Gastroesophageal sphincter (tissue), 4 donors: ENCODE results near the gene CHORDC1. TPM values are rescaled to one million over a fixed set of nuclear protein-coding genes. Genes with fewer than 3 reads are reported as not detected.
"Not testable (repeated sequence)": the region's sequence is repeated elsewhere in the genome, so short reads cannot be mapped to it uniquely, and the experiment has no call there.

Experiments
- ATAC-seq: fragments of 150-250 bp; one replicate; pipeline ENCODE4 v1.9.1; 2016; ENCODE audit warnings: mild to moderate bottlenecking, moderate library complexity
- H3K27ac ChIP-seq, 4 donors: fragments of 200-600 bp; sonication (generic) in 3 of 4; 1 replicate in 3 of 4; 2 replicates in 1 of 4; pipeline ENCODE4 v1.5.1; 2016 to 2019
- H3K27me3 ChIP-seq: fragments of 200-600 bp; sonication (generic); one replicate; pipeline ENCODE4 v1.5.1; 2019
- H3K36me3 ChIP-seq, 2 donors: fragments of 200-600 bp; sonication (generic); one replicate each; pipeline ENCODE4 v1.5.1; 2019; ENCODE audit warnings: control low read depth in 1 of 2
- H3K4me1 ChIP-seq, 3 donors: fragments of 200-600 bp; sonication (generic); 1 replicate in 2 of 3; 2 replicates in 1 of 3; pipeline ENCODE4 v1.5.1; 2016 to 2019; ENCODE audit warnings: control low read depth in 2 of 3
- H3K4me3 ChIP-seq, 2 donors: fragments of 200-600 bp; sonication (generic); one replicate each; pipeline ENCODE4 v1.5.1; 2019; ENCODE audit warnings: mild to moderate bottlenecking in 1 of 2, moderate library complexity in 1 of 2
- H3K9me3 ChIP-seq, 3 donors: fragments of 200-600 bp; sonication (generic); one replicate each; pipeline ENCODE4 v1.5.1; 2017 to 2019; ENCODE audit warnings: control low read depth in 2 of 3
- EP300 ChIP-seq: sonication (generic); formaldehyde crosslinking; IDR thresholded peaks from one replicate; pipeline ENCODE4 v1.6.1; 2017; ENCODE audit warnings: antibody characterized with exemption, mild to moderate bottlenecking
- POLR2A ChIP-seq, 2 donors: fragments of 450-650 bp; IDR thresholded peaks; one replicate each; pipeline ENCODE4 v1.6.1; 2017; ENCODE audit warnings: antibody characterized with exemption in 2 of 2, mild to moderate bottlenecking in 2 of 2, moderate library complexity in 1 of 2
- POLR2AphosphoS5 ChIP-seq: sonication (generic); formaldehyde crosslinking; IDR thresholded peaks from one replicate; pipeline ENCODE4 v1.6.1; 2017; ENCODE audit warnings: antibody characterized with exemption
- WGBS, 2 donors: methylation state at CpG; one replicate each; pipeline ENCODE4 v1.1.5; 2018; ENCODE audit warnings: low coverage in 1 of 2; 5-methylcytosine and 5-hydroxymethylcytosine counted together
- total RNA-seq, 4 donors: library from RNA; depleted of rRNA; stranded (reverse); fragments of >200 nt; gene quantifications; one replicate each; pipeline ENCODE4 v1.1.0, GENCODE V29; 2016
- TF ChIP-seq, protein P1 (sequence below), 4 experiments: fragments of 200-600 bp in 2 of 4; fragments of 450-650 bp in 2 of 4; sonication (generic) in 1 of 4; IDR thresholded peaks; one replicate each; pipeline ENCODE4 v1.5.1; 2017 to 2019; ENCODE audit warnings: antibody characterized with exemption in 4 of 4, mild to moderate bottlenecking in 2 of 4, moderate library complexity in 2 of 4

Gene CHORDC1
- total RNA-seq, 4 donors from 2014 or later: 49.1 to 99.6 (median 53.5) TPM

DNA sequence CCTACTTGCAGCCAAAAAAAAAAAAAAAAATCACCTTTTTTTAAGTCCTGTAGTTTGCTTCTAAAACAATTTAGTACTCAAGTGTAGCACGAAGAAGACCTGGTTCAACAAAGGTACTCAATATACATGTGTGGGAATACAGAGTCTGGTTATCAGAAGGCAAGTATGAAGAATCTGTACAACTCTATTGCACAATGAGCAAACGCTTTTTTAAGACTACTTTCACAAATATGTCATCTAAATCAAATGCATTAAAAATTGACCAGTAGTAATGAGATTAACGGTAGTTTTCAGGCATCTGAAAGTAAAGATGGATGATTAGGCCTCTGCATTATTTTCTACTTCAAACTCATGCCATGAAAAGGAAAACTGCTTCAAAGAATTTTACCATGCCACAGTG is 9.5 kb downstream of the CHORDC1 start:
- no peak for ATAC-seq
- Histone ChIP-seq H3K4me3 (no peak overlapping the region), H3K27ac (no peak overlapping the region), H3K9me3 (no peaks in the 10 kb centered on the region), H3K36me3 (peaks cover 0 to 51% of the 10 kb centered on the region in 2 donors), H3K27me3 (no peaks in the 10 kb centered on the region), H3K4me1 (peaks cover 0 to 23% (median 0%) of the 10 kb centered on the region in 3 donors)
- WGBS, 2 donors: 70 to 71% methylated on average over 3 of the region's 3 CpGs
- TF ChIP-seq POLR2A (IDR thresholded peaks at IDR 0.05): no peak
- no peak for TF ChIP-seq POLR2AphosphoS5
- no peak for TF ChIP-seq EP300
- TF ChIP-seq, protein P1, sequence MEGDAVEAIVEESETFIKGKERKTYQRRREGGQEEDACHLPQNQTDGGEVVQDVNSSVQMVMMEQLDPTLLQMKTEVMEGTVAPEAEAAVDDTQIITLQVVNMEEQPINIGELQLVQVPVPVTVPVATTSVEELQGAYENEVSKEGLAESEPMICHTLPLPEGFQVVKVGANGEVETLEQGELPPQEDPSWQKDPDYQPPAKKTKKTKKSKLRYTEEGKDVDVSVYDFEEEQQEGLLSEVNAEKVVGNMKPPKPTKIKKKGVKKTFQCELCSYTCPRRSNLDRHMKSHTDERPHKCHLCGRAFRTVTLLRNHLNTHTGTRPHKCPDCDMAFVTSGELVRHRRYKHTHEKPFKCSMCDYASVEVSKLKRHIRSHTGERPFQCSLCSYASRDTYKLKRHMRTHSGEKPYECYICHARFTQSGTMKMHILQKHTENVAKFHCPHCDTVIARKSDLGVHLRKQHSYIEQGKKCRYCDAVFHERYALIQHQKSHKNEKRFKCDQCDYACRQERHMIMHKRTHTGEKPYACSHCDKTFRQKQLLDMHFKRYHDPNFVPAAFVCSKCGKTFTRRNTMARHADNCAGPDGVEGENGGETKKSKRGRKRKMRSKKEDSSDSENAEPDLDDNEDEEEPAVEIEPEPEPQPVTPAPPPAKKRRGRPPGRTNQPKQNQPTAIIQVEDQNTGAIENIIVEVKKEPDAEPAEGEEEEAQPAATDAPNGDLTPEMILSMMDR (IDR thresholded peaks at IDR 0.05): no peak

DNA sequence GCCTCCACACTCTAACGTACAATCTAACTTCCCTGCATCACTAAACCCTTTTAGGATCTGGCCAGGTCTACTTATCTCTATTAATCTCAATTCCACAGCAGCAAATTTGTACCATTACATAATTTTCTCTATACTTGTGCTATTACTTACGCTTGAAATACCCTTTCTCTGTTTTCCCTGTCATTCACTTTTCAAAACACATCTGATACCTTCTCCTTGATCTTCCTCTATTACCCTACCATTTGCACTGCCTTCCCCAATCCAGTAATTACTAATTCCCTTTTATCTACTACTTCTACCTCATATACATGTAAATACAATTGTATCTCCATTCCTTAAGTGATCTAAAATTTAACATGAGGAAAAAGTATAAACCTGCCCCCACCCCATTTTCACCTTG is 14.0 kb downstream of the CHORDC1 start:
- TF ChIP-seq EP300 (no peak), POLR2AphosphoS5 (no peak), POLR2A (IDR thresholded peaks at IDR 0.05) (no peak)
- TF ChIP-seq, protein P1 (IDR thresholded peaks at IDR 0.05): no peak
- no peak overlapping the region for H3K4me3 ChIP-seq
- WGBS, 2 donors: 77 to 79% methylated on average over 2 of the region's 2 CpGs
- H3K9me3 ChIP-seq: no peaks in the 10 kb centered on the region
- H3K4me1 ChIP-seq: peaks cover 0 to 13% (median 0%) of the 10 kb centered on the region in 3 donors
- ATAC-seq: no peak
- H3K27me3 ChIP-seq: no peaks in the 10 kb centered on the region
- H3K36me3 ChIP-seq: peaks cover 0 to 89% of the 10 kb centered on the region in 2 donors
- no peak overlapping the region for H3K27ac ChIP-seq

DNA sequence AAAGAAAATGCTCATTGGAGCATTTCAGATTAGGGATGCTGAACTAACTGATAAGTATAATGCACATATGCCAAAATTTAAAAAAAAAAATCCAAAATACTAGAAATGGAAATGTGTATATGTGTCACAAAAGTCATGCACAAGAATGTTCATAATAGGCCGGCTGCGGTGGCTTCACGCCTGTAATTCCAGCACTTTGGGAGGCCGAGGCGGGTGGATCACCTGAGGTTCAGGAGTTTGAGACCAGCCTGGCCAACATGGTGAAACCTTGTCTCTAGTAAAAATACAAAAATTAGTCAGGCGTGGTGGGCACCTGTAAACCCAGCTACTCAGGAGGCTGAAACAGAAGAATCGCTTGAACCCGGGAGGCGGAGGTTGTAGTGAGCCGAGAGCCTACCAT is 14.9 kb downstream of the CHORDC1 start:
- 81 to 85% methylated on average over 4 to 10 of the region's 10 CpGs for WGBS, 2 donors
- peaks cover 0 to 87% of the 10 kb centered on the region in 2 donors for H3K36me3 ChIP-seq
- not testable (repeated sequence) for ATAC-seq, H3K27me3 ChIP-seq, H3K9me3 ChIP-seq, H3K4me3 ChIP-seq, H3K27ac ChIP-seq
- peaks cover 0 to 13% (median 0%) of the 10 kb centered on the region in 3 donors for H3K4me1 ChIP-seq

DNA sequence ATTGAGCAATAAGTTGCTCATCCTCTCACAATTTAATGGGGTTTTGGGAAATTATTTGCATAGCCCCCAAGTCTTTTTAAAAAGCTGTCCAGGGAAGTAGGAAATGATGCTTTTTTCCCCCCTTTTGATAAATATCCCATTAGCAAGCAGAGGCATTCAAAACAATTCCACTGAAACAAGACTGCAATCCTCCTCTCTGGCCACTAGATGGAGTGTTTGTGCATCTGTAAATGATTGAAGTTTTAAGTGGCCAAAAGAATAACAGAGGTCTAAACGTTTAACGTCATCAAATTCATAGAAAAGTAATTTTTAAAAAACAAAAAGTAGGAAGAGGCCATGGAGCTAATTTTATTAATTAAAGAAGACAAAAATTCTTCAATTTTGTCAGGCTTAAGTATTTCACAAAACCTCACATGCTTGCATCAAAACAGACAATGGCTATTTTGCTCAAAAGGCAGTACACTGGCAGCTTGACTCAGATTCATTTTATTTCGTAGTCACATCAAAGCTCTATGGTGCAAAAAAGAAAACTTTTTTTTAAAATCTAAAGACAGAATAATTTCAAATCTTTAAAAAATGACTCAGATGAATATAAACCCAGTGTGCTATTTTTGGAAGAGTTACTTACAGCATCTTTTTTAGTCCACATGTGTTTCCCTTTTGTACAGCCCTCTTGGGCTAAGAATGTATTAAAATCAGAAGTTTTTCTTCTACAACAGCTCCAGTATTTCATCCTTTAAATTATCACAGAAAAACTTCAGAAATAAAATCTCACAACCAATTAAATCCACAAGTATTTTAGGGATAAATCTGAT is 17.8 kb downstream of the CHORDC1 start:
- TF ChIP-seq, protein P1 (IDR thresholded peaks at IDR 0.05): peak; percentile 67 to 91 (median 86)
- no peak for TF ChIP-seq POLR2A (IDR thresholded peaks at IDR 0.05)
- H3K9me3 ChIP-seq: no peaks in the 10 kb centered on the region
- peaks cover 0 to 13% (median 0%) of the 10 kb centered on the region in 3 donors for H3K4me1 ChIP-seq
- no peak for ATAC-seq
- no peak overlapping the region for H3K4me3 ChIP-seq
- H3K27me3 ChIP-seq: no peaks in the 10 kb centered on the region
- H3K36me3 ChIP-seq: peaks cover 0 to 91% of the 10 kb centered on the region in 2 donors
- WGBS, 2 donors: 7 to 10% methylated on average over 3 of the region's 3 CpGs
- H3K27ac ChIP-seq: no peak overlapping the region

DNA sequence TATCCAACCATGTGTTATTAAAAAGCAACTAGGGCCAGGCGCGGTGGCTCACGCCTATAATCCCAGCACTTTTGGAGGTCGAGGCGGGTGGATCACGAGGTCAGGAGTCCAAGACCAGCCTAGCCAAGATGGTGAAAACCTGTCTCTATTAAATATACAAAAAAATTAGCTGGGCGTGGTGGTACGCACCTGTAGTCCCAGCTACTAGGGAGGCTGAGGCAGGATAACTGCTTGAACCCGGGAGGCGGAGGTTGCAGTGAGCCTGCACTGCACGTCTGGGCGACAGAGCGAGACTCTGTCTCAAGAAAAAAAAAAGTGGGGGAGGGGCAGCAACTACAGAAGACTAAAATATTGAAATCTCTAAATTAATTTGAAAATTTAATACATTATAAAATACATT is 18.4 kb downstream of the CHORDC1 start:
- no peak for ATAC-seq

More for the DNA sequence above, 18.4 kb downstream of the CHORDC1 start:
- H3K27ac ChIP-seq: no peak overlapping the region
- TF ChIP-seq, protein P1 (IDR thresholded peaks at IDR 0.05): no peak
- TF ChIP-seq EP300 (no peak), POLR2AphosphoS5 (no peak), POLR2A (IDR thresholded peaks at IDR 0.05) (no peak)
- H3K27me3 ChIP-seq: no peaks in the 10 kb centered on the region
- H3K4me3 ChIP-seq: no peak overlapping the region
- H3K36me3 ChIP-seq: peaks cover 0 to 85% of the 10 kb centered on the region in 2 donors
- peaks cover 0 to 13% (median 0%) of the 10 kb centered on the region in 3 donors for H3K4me1 ChIP-seq
- 86 to 90% methylated on average over 12 to 13 of the region's 13 CpGs for WGBS, 2 donors
- H3K9me3 ChIP-seq: no peaks in the 10 kb centered on the region
